WERI-Rb-1 (cell line): ENCODE measurements around the gene BCAS2.

Experiments
- DNase-seq: peaks from one replicate; pipeline ENCODE4 v3.0.0-alpha.2; 2020
- H3K27ac ChIP-seq: fragments of 250-450 bp; sonication (Bioruptor Pico); 2 replicates; pipeline ENCODE4 v1.5.1; 2020; ENCODE audit warnings: mild to moderate bottlenecking, moderate library complexity
- H3K27me3 ChIP-seq: fragments of 250-450 bp; sonication (Bioruptor Pico); 2 replicates; pipeline ENCODE4 v1.5.1; 2021; ENCODE audit warnings: mild to moderate bottlenecking, low read depth, moderate library complexity; ENCODE audit not compliant: insufficient read depth, severe bottlenecking
- H3K36me3 ChIP-seq: fragments of 250-450 bp; sonication (Bioruptor Pico); 2 replicates; pipeline ENCODE4 v1.5.1; 2020; ENCODE audit warnings: mild to moderate bottlenecking, moderate library complexity
- H3K4me3 ChIP-seq: 2 replicates; pipeline ENCODE4 v1.5.1; 2011; ENCODE audit warnings: low read depth, mild to moderate bottlenecking, control low read depth, low read length
- H3K9me3 ChIP-seq: fragments of 250-450 bp; sonication (Bioruptor Pico); 2 replicates; pipeline ENCODE4 v1.5.1; 2021; ENCODE audit warnings: mild to moderate bottlenecking, moderate library complexity; ENCODE audit not compliant: severe bottlenecking
- TF ChIP-seq, protein P1 (sequence below): IDR thresholded peaks from 2 replicates; pipeline ENCODE4 v1.5.1; 2011; ENCODE audit warnings: low read depth, mild to moderate bottlenecking, control low read depth, inconsistent platforms, low read length

The BCAS2 gene

GRCh38 chr1:114558544-114558943 is 22.9 kb downstream of the BCAS2 start:
- TF ChIP-seq, protein P1, sequence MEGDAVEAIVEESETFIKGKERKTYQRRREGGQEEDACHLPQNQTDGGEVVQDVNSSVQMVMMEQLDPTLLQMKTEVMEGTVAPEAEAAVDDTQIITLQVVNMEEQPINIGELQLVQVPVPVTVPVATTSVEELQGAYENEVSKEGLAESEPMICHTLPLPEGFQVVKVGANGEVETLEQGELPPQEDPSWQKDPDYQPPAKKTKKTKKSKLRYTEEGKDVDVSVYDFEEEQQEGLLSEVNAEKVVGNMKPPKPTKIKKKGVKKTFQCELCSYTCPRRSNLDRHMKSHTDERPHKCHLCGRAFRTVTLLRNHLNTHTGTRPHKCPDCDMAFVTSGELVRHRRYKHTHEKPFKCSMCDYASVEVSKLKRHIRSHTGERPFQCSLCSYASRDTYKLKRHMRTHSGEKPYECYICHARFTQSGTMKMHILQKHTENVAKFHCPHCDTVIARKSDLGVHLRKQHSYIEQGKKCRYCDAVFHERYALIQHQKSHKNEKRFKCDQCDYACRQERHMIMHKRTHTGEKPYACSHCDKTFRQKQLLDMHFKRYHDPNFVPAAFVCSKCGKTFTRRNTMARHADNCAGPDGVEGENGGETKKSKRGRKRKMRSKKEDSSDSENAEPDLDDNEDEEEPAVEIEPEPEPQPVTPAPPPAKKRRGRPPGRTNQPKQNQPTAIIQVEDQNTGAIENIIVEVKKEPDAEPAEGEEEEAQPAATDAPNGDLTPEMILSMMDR, result no peak
- DNase-seq, result no peak
- Histone ChIP-seq H3K9me3 (no peaks in the 10 kb centered on the region), H3K27me3 (no peaks in the 10 kb centered on the region), H3K27ac (no peak overlapping the region), H3K36me3 (no peaks in the 10 kb centered on the region), H3K4me3 (no peak overlapping the region)

DNA sequence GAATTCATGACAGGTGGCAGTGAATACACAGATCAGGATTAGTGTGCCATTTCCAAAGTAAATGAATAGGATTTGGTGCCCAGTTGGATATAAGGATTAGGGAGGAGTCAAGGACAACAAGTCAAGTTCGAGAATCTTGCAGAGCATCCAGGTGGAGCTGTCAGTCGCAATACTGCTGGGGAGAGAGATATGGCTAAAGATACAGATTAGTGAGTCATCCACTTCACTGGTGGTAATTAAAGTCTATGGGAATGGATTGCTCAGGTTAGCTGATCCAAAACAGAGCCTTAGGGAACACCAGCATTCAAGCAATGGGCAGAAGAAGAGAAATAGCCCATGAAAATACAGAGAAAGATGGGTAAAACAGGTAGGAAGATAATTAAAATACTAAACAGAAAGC is 26.8 kb downstream of the BCAS2 start:
- H3K27ac ChIP-seq, result peak overlapping the region; percentile 48
- H3K36me3 ChIP-seq, result no peaks in the 10 kb centered on the region
- no peak overlapping the region for H3K4me3 ChIP-seq
- H3K9me3 ChIP-seq, result peaks cover 3% of the 10 kb centered on the region
- DNase-seq, result peak; percentile 87
- H3K27me3 ChIP-seq, result no peaks in the 10 kb centered on the region
- TF ChIP-seq, protein P1, result no peak

- no peak overlapping the region for H3K4me3 ChIP-seq
- H3K27me3 ChIP-seq, result no peaks in the 10 kb centered on the region
- H3K27ac ChIP-seq, result no peak overlapping the region
- DNase-seq, result no peak
- H3K9me3 ChIP-seq, result peaks cover 3% of the 10 kb centered on the region
- TF ChIP-seq, protein P1, result no peak
- H3K36me3 ChIP-seq, result no peaks in the 10 kb centered on the region
Observed at GRCh38 chr1:114552106-114552639, 29.2 kb downstream of the BCAS2 start.

GRCh38 chr1:114551400-114551799 is 30.0 kb downstream of the BCAS2 start:
- Histone ChIP-seq H3K36me3 (no peaks in the 10 kb centered on the region), H3K27ac (no peak overlapping the region), H3K27me3 (no peaks in the 10 kb centered on the region), H3K9me3 (peaks cover 3% of the 10 kb centered on the region), H3K4me3 (no peak overlapping the region)
- no peak for DNase-seq
- TF ChIP-seq, protein P1, result no peak

GRCh38 chr1:114550336-114550735 is 31.1 kb downstream of the BCAS2 start:
- TF ChIP-seq, protein P1, result no peak
- no peak overlapping the region for H3K27ac ChIP-seq
- H3K27me3 ChIP-seq, result no peaks in the 10 kb centered on the region
- no peak overlapping the region for H3K4me3 ChIP-seq
- DNase-seq, result no peak
- peaks cover 3% of the 10 kb centered on the region for H3K9me3 ChIP-seq
- H3K36me3 ChIP-seq, result no peaks in the 10 kb centered on the region

DNA sequence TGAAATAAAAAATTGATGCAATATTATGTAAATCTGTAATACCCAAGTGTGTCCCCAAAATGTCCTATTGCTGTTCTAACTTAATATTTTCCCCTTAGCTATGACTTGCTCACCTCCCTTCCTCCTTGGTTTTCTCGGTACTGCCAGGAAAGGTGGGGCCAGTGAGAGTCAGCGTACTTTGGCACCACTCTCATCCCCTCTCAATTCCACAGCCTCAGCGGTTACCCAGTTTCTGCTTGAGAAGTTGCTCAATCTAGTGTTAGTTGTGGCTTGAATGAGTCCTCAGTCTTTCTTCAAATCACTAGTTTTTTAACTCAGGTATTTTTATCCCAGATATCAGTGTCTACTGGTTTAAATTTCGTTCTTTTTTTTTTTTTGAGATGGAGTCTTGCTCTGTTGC is 32.3 kb downstream of the BCAS2 start:
- no peak overlapping the region for H3K4me3 ChIP-seq
- peaks cover 3% of the 10 kb centered on the region for H3K9me3 ChIP-seq
- H3K27ac ChIP-seq, result no peak overlapping the region
- no peaks in the 10 kb centered on the region for H3K36me3 ChIP-seq
- no peak for DNase-seq
- no peaks in the 10 kb centered on the region for H3K27me3 ChIP-seq
- TF ChIP-seq, protein P1, result no peak
